BLaER1 (cell line): ENCODE data around the gene ASB13.

Source experiments
- H3K27ac ChIP-seq: shearing (Covaris generic); formaldehyde crosslinking; 2 replicates; pipeline ENCODE4 v1.8.1; 2022
- H3K27me3 ChIP-seq: shearing (Covaris generic); formaldehyde crosslinking; 2 replicates; pipeline ENCODE4 v1.8.1; 2022
- H3K36me3 ChIP-seq: shearing (Covaris generic); formaldehyde crosslinking; 2 replicates; pipeline ENCODE4 v1.8.1; 2022
- H3K4me1 ChIP-seq: shearing (Covaris generic); formaldehyde crosslinking; 2 replicates; pipeline ENCODE4 v1.8.1; 2022
- H3K4me2 ChIP-seq: shearing (Covaris generic); formaldehyde crosslinking; 2 replicates; pipeline ENCODE4 v1.8.1; 2022
- H3K4me3 ChIP-seq: shearing (Covaris generic); formaldehyde crosslinking; 2 replicates; pipeline ENCODE4 v1.8.1; 2022
- H3K9ac ChIP-seq: shearing (Covaris generic); formaldehyde crosslinking; 2 replicates; pipeline ENCODE4 v1.8.1; 2022
- H3K9me3 ChIP-seq: shearing (Covaris generic); formaldehyde crosslinking; 2 replicates; pipeline ENCODE4 v1.8.1; 2022
- H4K20me1 ChIP-seq: shearing (Covaris generic); formaldehyde crosslinking; 2 replicates; pipeline ENCODE4 v1.8.1; 2022
- Cebpa-rat ChIP-seq: shearing (Covaris generic); IDR thresholded peaks from 2 replicates; pipeline ENCODE4 v1.8.1; 2022

The ASB13 gene

DNA sequence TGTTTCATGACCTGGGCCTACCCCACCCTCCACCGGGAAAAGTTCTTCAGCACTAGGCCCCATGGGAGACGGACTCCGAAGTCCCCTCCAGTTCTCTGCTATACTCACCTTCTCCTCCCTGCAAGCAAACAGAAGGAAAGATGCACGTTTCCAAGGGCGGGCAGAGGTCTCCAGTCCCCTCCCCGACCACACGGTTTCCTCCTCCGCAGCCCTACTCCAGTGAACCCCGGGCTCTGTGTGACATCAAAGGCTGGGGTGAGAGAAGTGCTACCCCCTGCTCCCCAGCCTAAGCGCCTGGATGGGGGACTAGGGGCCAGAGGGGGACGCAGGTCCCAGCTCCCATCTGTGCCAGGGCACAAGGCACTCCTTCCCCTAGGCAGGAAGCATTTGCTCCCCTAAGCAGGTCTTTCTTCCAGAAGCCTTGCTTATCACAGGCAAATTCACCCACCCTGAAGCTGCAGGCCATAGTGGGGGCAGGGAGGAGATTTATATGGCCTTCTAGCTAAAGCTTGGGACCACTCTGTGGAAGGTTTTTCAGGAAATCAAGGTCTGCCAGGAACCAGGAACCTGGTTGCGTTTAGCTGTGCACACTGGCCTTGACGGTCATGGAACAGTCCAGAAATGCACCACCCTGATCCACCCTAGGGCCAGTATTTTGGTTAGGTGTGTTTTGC is 52.8 kb downstream of the ASB13 start:
- H3K4me2 ChIP-seq = no peak overlapping the region
- no peak overlapping the region for H3K4me3 ChIP-seq
- 0 out of 2 replicates have a peak, but pooled peaks cover under 1% of the 10 kb centered on the region for H3K4me1 ChIP-seq
- H4K20me1 ChIP-seq = no peaks in the 10 kb centered on the region
- no peaks in the 10 kb centered on the region for H3K9me3 ChIP-seq
- no peak overlapping the region for H3K27ac ChIP-seq
- no peaks in the 10 kb centered on the region for H3K27me3 ChIP-seq
- no peak for TF ChIP-seq Cebpa-rat
- no peaks in the 10 kb centered on the region for H3K36me3 ChIP-seq
- no peak overlapping the region for H3K9ac ChIP-seq

DNA sequence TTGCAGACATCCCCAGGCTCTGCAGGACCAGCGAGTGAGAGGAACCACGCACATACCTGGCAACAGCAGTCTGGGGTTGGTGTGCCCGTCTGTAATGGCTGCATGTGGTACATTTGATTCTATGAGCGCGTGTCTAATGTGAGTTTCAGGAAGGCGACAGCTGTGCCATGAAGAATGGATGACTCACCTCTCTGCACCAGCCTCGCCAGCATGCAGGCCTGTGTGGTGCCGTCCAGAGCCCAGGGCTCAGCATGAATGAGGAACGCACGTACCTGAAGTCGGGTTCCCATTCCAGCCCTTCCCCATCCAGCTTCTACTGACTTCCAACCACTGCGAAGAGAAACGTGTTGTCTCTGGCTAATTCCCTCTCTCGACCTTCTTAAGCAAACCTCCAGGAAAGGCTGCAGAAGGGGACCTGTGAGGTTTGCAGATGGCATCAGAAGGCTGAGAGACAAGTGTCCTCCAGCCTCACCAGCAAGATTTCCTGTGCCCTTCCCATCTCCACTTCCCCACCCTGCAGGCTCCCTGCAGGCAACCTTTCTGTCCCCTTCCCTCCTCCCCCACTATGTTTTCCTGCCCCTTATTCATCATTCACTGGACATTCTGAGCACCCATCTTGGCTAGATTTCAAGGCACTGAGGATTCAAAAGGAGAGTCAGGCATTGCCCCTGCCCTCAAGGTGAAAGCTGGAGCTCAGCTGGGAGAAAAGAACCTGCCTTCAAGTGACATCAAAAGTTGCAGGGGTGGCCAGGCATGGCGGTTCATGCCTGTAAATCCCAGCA is 54.3 kb downstream of the ASB13 start:
- H3K27ac ChIP-seq = no peak overlapping the region
- H3K9ac ChIP-seq = no peak overlapping the region

DNA sequence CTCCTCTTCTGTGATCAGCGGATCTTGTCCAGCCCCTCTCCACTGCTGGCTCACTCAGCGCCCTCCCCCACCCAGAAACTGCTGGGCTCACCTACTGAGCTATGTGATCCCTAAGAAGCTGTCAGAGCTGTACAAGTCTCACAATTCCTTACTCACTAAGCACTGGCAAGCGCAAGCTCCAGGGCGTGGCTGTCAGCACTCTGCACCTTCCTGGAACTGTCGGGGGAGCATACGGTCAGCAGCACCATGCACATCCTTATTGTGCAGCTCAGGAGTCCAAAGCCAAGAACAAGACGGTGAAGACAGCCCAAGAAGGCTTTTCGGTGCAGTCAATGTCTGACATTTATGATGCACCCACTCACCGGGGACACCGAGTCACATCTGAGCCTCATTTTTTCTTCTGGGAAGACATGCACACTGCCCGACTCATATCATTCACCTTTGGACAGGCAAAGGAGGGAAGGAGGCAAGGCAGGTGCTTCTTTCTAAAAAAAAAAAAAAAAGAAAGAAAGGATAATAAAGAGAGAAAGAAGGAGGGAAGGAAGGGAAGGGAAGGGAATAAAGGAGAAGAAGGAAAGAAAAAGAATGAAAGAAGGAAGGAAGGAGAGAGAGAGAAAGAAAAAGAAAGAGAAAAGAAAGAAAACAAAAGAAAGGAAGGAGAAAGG is 56.3 kb downstream of the ASB13 start:
- Histone ChIP-seq H3K27ac (no peak overlapping the region), H3K27me3 (no peaks in the 10 kb centered on the region), H3K4me2 (no peak overlapping the region), H3K4me1 (peaks cover 7% of the 10 kb centered on the region), H4K20me1 (no peaks in the 10 kb centered on the region), H3K9ac (no peak overlapping the region), H3K4me3 (no peak overlapping the region), H3K36me3 (no peaks in the 10 kb centered on the region), H3K9me3 (no peaks in the 10 kb centered on the region)
- TF ChIP-seq Cebpa-rat = no peak

More for the DNA sequence above, 54.3 kb downstream of the ASB13 start:
- no peaks in the 10 kb centered on the region for H3K4me1 ChIP-seq
- no peaks in the 10 kb centered on the region for H4K20me1 ChIP-seq
- no peak overlapping the region for H3K4me2 ChIP-seq
- H3K9me3 ChIP-seq = no peaks in the 10 kb centered on the region
- H3K36me3 ChIP-seq = no peaks in the 10 kb centered on the region
- TF ChIP-seq Cebpa-rat = no peak
- no peaks in the 10 kb centered on the region for H3K27me3 ChIP-seq
- no peak overlapping the region for H3K4me3 ChIP-seq

DNA sequence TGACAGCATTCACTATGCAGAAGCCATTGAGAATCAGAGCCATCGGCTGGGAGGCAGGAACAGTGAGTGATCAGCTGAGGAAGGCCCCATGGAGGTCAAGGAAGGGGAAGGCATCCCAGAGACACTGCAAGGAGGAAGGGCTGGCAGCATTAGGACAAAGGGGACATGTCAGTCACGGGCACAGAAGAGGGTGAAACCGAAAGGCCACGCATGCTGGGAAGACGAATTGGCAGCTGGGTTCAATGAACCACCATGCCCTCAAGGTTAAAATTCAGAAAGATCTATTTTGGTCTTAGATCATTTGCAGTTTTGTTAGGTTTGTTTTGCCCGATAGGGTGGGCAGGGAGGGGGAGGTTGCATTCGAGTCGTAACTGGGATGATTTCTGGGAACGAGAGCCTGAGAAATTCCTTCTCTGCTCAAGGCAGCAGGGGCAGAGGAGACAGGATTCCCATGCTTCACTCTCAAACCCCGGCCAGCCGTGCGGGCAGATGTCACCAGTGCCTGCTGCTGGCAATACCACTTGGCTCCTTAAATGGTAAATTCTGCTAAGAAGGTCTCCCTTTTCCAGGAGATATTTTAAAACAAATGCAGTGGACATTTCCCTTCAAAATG is 57.7 kb downstream of the ASB13 start:
- Histone ChIP-seq H3K9me3 (no peaks in the 10 kb centered on the region), H3K4me3 (no peak overlapping the region), H3K27me3 (no peaks in the 10 kb centered on the region), H4K20me1 (no peaks in the 10 kb centered on the region), H3K27ac (no peak overlapping the region), H3K4me1 (peaks cover 7% of the 10 kb centered on the region), H3K4me2 (no peak overlapping the region), H3K36me3 (no peaks in the 10 kb centered on the region), H3K9ac (no peak overlapping the region)
- TF ChIP-seq Cebpa-rat = no peak

DNA sequence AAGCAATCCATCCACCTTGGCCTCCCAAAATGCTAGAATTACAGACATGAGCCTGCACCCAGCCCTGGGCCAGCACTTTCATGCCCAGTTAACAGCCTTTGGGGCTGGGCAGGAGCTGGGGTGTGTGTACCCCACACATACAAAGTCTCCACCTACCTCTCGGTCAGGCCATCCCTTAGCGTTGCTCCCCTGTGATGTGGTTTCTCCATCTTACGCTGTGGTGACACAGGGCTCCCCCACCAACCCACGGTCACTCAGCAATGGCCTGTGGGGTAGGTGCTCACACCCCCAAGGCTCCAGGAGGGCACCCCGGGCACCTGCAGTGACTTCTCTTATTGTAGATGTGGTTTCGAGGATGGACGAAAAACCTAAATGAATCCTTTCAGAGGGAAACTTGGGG is 58.8 kb downstream of the ASB13 start:
- no peak for TF ChIP-seq Cebpa-rat
- H3K36me3 ChIP-seq = no peaks in the 10 kb centered on the region
- no peak overlapping the region for H3K9ac ChIP-seq
- H3K4me2 ChIP-seq = no peak overlapping the region
- H3K4me1 ChIP-seq = peaks cover 7% of the 10 kb centered on the region
- no peaks in the 10 kb centered on the region for H3K27me3 ChIP-seq
- H3K27ac ChIP-seq = no peak overlapping the region
- H3K9me3 ChIP-seq = no peaks in the 10 kb centered on the region
- H3K4me3 ChIP-seq = no peak overlapping the region
- no peaks in the 10 kb centered on the region for H4K20me1 ChIP-seq

DNA sequence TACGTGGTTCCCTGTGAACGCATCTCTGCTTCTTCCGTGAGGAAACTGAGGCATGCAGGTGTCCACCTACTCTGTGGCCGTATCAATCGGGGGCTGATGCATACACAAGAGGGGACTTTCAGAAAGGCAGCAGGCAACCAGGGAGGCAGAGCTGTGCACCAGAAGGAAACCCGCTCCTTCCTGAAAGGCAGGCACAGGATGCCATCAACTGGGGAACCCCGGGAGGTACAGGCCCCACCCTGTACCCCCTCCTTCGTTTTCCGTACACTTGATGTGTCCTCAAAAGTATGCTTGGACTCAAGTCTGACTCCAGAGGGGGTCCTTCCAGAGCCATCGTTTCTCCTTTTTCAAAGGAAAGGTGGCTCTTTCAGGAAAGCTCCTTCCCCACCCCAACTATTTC is 59.5 kb downstream of the ASB13 start:
- H3K4me3 ChIP-seq = no peak overlapping the region
- H3K4me1 ChIP-seq = peaks cover 11% of the 10 kb centered on the region
- peak overlapping the region; percentile 43 for H3K4me2 ChIP-seq
- no peaks in the 10 kb centered on the region for H3K36me3 ChIP-seq
- no peaks in the 10 kb centered on the region for H3K9me3 ChIP-seq
- TF ChIP-seq Cebpa-rat = no peak
- no peaks in the 10 kb centered on the region for H3K27me3 ChIP-seq
- no peaks in the 10 kb centered on the region for H4K20me1 ChIP-seq
- no peak overlapping the region for H3K27ac ChIP-seq
- no peak overlapping the region for H3K9ac ChIP-seq

DNA sequence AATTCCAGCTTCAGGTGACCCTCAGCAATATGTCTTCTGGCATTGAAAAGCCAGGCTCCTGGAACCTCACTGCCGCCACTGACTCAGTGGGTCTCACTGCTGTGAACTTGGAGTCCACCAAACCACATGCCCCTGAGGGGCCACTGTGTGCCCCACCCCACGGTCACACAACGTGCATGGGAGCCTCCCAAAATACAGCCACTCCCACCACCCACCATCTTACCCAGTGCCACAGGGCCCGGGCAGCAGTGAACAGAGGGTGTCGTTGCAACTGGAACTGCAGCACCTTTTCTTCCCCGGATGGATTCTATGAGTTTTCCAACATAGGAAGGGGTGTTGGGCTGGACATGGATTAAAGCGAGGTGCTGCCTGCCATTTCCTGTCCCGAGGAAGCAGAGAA is 60.1 kb downstream of the ASB13 start:
- no peak overlapping the region for H3K9ac ChIP-seq
- peaks cover 12% of the 10 kb centered on the region for H3K4me1 ChIP-seq
- H3K9me3 ChIP-seq = no peaks in the 10 kb centered on the region
- no peak for TF ChIP-seq Cebpa-rat
- H3K27ac ChIP-seq = no peak overlapping the region
- no peaks in the 10 kb centered on the region for H3K27me3 ChIP-seq
- no peak overlapping the region for H3K4me3 ChIP-seq
- no peaks in the 10 kb centered on the region for H3K36me3 ChIP-seq
- no peaks in the 10 kb centered on the region for H4K20me1 ChIP-seq
- H3K4me2 ChIP-seq = peak overlapping the region; percentile 43; the same call in 1 of the 2 replicates

DNA sequence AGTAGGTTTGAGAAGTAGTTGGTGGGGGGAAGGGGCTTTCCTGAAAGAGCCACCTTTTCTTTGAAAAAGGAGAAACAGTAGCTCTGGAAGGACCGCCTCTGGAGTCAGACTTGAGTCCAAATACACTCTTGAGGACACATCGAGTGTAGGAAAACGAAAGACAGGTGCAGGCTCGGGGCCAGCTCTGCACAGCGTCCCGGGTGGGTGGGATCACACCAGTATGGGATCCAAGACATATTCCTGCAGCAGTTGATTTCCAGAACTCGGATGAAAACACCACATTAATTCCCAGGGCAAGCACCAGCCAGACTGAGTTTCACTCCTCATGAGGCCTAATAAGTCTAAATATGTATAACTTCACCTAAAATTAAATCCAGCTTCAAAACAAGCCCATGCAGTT is 61.4 kb downstream of the ASB13 start:
- H4K20me1 ChIP-seq = no peaks in the 10 kb centered on the region
- H3K4me3 ChIP-seq = no peak overlapping the region
- no peak for TF ChIP-seq Cebpa-rat
- H3K9ac ChIP-seq = no peak overlapping the region
- H3K9me3 ChIP-seq = no peaks in the 10 kb centered on the region
- H3K27ac ChIP-seq = no peak overlapping the region
- H3K36me3 ChIP-seq = no peaks in the 10 kb centered on the region
- H3K4me1 ChIP-seq = peaks cover 12% of the 10 kb centered on the region
- H3K4me2 ChIP-seq = no peak overlapping the region
- no peaks in the 10 kb centered on the region for H3K27me3 ChIP-seq

DNA sequence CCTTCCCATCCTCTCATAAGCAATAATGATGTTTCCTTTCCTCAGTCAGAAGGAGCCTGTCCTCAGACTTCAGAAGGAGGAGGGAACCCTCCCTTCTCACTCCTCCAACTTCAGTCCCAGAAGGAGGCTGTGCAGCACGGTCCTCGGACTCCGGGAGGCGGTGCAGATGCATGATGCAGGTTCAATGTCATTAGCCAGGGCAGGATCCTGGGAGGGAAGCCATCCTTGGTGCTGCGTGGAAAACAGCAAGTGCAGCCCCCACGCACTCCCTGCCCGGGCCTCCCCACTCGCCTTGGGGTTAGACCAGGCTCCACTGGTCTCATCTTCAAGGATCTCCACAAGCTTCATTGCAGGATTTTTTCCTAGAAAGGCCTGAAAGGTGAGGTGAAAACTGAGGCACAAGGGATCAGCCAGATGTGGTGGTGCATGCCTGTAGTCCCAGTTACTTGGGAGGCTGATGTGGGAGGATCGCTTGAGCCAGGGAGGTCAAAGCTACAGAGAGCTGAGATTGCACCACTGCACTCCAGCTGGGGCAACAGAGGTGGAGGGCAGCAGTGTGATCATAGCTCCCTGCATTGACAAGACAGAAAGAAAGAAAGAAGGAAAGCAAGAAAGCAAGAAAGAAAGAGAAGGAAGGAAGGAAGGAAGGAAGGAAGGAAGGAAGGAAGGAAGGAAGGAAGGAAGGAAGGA is 62.0 kb downstream of the ASB13 start:
- no peak for TF ChIP-seq Cebpa-rat
- Histone ChIP-seq H3K36me3 (no peaks in the 10 kb centered on the region), H3K27ac (no peak overlapping the region), H4K20me1 (no peaks in the 10 kb centered on the region), H3K4me1 (peaks cover 12% of the 10 kb centered on the region), H3K27me3 (no peaks in the 10 kb centered on the region), H3K9me3 (no peaks in the 10 kb centered on the region), H3K9ac (no peak overlapping the region), H3K4me3 (no peak overlapping the region), H3K4me2 (no peak overlapping the region)
